HG03354 (cell line): ENCODE results near the gene UBE2O.

ENCODE experiments used
- ATAC-seq: cut with Tn5 transposase; IDR thresholded peaks from one replicate; pipeline ENCODE4 v1.9.1; 2021; ENCODE audit warnings: mild to moderate bottlenecking; ENCODE audit not compliant: unreplicated experiment, poor library complexity, severe bottlenecking

UBE2O gene

GRCh38 chr17:76444518-76445311 is 8.2 kb downstream of the UBE2O start:
- ATAC-seq, result no peak

DNA sequence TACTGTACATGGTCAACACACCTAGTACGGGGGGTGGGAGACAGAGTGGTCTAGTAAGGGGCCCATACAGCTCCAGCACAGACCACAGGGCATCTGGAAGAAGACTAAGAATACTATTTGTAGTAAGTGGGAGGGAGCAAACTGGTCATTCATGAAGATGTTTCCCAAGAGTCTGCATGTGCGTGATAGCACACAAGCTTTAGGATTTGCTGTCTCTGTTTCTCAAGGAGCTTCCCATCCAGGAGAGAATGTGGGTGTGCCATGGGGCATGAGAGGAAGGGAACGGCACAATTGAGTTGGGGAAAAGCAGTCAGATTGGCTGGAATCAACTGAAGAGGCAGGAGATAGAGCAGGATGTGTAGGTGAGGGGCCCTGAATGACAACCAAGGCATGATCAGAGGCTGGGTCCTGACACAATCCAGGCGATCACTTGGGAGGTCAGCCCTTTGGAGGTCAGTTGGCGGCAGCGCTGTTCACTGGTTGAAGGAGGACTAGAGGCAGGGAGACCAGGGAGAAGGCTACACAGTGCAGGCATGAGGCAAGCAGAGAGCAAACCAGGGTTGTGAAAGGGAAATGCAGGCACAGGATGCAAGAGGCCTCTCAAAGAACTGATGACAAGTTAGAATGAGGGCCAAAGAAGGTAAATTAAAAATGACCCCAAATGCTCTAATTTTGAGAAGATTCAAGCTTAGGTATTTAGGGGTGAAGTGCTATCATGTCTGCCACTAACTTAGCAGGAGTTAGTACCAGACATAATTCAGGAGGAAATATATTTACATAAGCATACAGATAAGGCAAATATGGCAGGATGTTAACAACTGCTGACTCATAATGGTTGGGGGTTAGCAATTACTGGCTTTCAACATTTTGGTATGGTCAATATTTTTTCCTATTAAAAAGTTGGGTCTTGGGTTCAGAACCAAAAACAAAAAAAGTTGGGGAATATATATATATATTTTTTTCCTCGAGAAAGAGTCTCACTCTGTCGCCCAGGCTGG is 10.3 kb downstream of the UBE2O start:
- ATAC-seq, result no peak

DNA sequence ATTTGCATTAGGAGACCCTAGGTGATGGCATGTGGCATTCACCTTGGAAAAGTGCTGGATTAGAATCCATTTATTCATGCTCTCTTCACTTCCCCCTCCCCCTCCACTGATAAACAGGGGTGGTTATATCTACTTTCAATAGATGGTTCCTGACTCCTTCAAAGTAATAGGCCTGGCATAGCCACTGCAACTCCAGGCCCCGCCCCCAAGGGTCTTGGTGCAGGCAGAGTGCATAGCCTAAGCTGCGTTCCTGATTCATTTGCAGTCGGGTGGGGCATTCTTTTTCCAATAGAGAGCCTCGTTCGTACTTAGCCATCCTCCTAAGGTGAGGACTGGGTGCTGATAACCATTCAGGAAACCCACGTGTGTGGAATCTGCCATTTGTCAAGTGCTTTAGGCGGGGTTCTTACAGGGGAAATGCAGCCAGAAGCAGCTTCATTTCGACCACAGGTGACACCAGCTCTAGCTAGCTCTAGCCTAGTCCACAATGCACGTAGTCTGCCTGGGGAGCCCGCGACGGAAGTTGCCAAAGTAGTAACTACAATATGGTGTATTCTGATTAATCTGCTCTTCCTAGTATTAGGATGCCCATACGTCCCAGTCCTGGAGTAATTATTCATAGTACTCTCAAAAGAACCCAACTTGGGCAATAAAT is 11.1 kb downstream of the UBE2O start:
- ATAC-seq, result no peak

GRCh38 chr17:76440751-76441362 is 12.1 kb downstream of the UBE2O start:
- ATAC-seq, result no peak

DNA sequence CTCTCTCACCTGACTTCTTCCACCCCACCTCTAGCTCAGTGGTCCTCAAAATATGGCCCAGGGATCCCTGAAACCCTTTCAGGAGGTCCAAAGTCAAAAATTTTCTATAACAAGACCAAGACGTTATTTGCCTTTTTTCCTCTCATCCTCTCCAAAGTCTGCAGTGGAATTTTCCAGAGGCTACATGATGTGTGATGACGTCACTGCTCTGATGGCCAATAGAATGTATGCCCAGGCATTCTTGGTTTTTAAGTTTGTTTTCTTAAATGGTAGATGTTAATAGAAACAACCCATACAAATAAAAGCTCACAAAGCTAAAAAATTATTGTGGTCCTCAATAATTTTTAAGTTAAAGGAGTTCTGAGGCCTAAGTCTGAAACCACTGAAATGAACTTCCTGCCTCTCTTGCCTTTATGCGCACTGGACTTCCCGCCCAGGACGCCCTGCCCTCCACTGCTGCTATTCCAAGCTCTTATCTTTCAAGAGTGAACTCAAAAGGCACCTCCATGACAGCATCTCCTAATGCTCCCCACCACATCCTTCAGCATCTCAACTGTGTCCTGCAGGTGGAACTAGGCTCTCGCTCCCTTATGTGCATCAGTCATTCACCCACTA is 13.5 kb downstream of the UBE2O start:
- ATAC-seq, result no peak

- ATAC-seq, result no peak
Observed at GRCh38 chr17:76438906-76439305, 14.0 kb downstream of the UBE2O start.

- ATAC-seq, result no peak
Observed at GRCh38 chr17:76437467-76438402, 15.2 kb downstream of the UBE2O start.

- no peak for ATAC-seq
Observed at GRCh38 chr17:76435751-76436150, 17.2 kb downstream of the UBE2O start.

GRCh38 chr17:76434870-76435269 is 18.1 kb downstream of the UBE2O start:
- no peak for ATAC-seq

GRCh38 chr17:76433693-76434092 is 19.3 kb downstream of the UBE2O start:
- ATAC-seq, result no peak

- no peak for ATAC-seq
Observed at GRCh38 chr17:76432712-76433336, 20.1 kb downstream of the UBE2O start.

DNA sequence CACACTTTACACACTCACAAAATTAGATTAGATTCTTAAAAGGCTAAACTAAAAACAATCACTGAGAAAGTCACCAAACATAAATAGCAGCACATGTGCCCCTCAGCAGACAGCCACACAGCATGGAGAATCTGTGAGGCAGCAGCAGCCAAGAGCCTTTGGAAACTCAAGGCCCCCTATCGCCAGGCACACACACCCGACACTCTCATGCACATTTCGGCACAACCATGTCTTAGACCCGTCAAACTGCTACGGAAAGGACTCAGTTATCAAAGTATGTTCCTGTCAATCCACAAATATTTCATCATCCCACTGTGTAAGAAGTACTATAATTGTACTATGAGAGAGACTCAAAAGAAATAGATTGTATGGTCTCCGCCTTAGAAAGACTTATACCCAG is 20.9 kb downstream of the UBE2O start:
- no peak for ATAC-seq

DNA sequence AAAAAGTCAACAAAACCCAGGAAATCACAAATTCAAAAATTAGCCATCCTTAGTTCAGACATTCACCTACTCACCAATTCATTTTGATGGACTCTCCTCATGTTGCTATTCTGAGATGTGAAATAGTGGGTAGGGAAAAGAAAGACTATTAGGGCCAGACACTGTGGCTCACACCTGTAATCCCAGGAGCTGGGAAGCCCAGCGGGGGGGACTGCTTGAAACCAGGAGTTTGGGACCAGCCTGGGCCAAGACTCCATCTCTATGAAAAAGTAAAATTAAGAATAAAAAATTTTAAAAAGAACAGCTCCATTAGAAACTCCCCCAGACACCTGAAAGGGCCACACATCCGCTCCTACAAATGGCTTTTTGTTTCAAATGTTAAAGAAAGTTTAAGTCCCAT is 21.4 kb downstream of the UBE2O start:
- ATAC-seq, result no peak

- ATAC-seq, result no peak
Observed at GRCh38 chr17:76428511-76428910, 24.4 kb downstream of the UBE2O start.

DNA sequence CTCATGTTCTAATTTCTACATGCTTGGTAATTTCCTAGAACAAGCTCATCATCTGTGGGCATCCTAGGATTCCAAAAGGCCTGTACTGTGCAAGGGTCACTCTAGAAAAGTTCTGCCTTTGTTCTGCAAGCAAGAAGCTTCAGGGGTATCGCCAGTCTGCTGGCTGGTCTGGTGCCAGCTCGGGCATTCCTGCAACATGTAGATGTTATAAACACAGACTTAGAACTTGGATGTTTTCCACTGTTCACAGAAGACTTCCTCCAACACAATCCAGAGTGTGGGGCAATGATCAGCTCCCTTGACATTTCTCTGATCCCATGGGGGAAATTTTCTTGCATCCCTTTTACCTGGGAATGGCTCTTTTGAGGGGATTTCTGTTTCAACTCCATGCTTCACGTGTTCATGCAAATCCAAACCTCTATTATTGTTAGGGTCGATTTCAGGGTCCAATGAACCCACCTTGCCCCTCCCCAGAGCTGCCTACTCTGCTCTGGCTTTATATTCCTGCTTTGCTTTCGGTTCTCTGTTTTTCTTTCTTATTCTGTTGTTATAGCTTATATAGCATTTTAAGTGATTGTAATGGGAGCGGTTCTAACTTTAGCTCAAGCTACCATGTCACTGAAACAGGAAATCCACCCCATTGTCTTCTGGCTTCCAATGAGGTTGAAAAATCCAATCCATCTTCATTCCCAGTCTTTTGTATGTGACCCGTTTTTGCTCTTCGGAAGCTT is 25.3 kb downstream of the UBE2O start:
- no peak for ATAC-seq

- ATAC-seq, result no peak
Observed at GRCh38 chr17:76426853-76427252, 26.1 kb downstream of the UBE2O start.

- ATAC-seq, result no peak
Observed at GRCh38 chr17:76422860-76423259, 30.1 kb downstream of the UBE2O start.
